ENCODE results near the gene DNASE2.
A peak's percentile ranks its signal among the peaks of the same experiment; 100 is the strongest.

The DNASE2 gene

GRCh38 chr19:12833418-12833737 is 47.9 kb downstream of the DNASE2 start:
- DNase-seq: no peak

GRCh38 chr19:12828494-12828893 is 52.8 kb downstream of the DNASE2 start:
- DNase-seq: peak; percentile 61

GRCh38 chr19:12825254-12826131 is 55.8 kb downstream of the DNASE2 start:
- no peak for DNase-seq

Data from DMS153 (cell line).